22Rv1 (cell line): ENCODE results near the gene HEATR3.

Experiments
- CTCF ChIP-seq: fragments of 450-650 bp; IDR thresholded peaks from 2 replicates; pipeline ENCODE4 v1.5.1; 2017; ENCODE audit warnings: mild to moderate bottlenecking
- ZFX ChIP-seq: fragments of 450-650 bp; IDR thresholded peaks from 2 replicates; pipeline ENCODE4 v1.6.1; 2017; ENCODE audit warnings: antibody characterized with exemption, borderline replicate concordance

GRCh38 chr16:50038286-50038685, 27.5 kb upstream of the HEATR3 start:
- no peak for TF ChIP-seq CTCF
- TF ChIP-seq ZFX, result no peak
